PC-3 (cell line): ENCODE measurements around the gene RRAS2. TPM values are rescaled to one million over a fixed set of nuclear protein-coding genes. Genes with fewer than 3 reads are reported as not detected.

Experiments used
- ATAC-seq: fragments of 200-7000 bp; cut with Tn5 transposase; 2 replicates; pipeline ENCODE4 v1.9.1; 2020; ENCODE audit warnings: mild to moderate bottlenecking, moderate library complexity
- BruUV-seq: library from RNA; stranded (reverse); fragments of 400-500 nt; replicated peaks from 2 replicates; lab custom pipeline; 2021; lab: Mats Ljungman, UMichigan
- CTCF ChIA-PET: fragments of 300-600 bp; sonication (Branson Sonifier 250); formaldehyde crosslinking; loops from one replicate; lab custom pipeline; 2022; ENCODE audit warnings: antibody characterized with exemption; lab: Charles Lee
- POLR2A ChIA-PET: fragments of 300-600 bp; sonication (Branson Sonifier 250); formaldehyde crosslinking; loops from one replicate; lab custom pipeline; 2022; ENCODE audit warnings: antibody characterized with exemption; ENCODE audit not compliant: unreplicated experiment; lab: Charles Lee
- DNase-seq: peaks from one replicate; pipeline ENCODE4 v3.0.0-alpha.2; 2015
- H2AFZ ChIP-seq: fragments of 300-600 bp; sonication (generic); 2 replicates; pipeline ENCODE4 v1.6.0; 2016; ENCODE audit warnings: antibody characterized with exemption, low read length
- H3F3A ChIP-seq: fragments of 300-600 bp; sonication (generic); one replicate; pipeline ENCODE4 v1.6.0; 2017; ENCODE audit warnings: antibody characterized with exemption, low read length, control low read depth, mild to moderate bottlenecking; ENCODE audit not compliant: unreplicated experiment
- H3K27ac ChIP-seq: fragments of 300-600 bp; sonication (generic); 2 replicates; pipeline ENCODE4 v1.5.1; 2016; ENCODE audit warnings: mild to moderate bottlenecking, low read length
- H3K27me3 ChIP-seq: fragments of 300-600 bp; sonication (generic); 2 replicates; pipeline ENCODE4 v1.6.1; 2016; ENCODE audit warnings: low read length, mixed read lengths
- H3K36me3 ChIP-seq: fragments of 300-600 bp; sonication (generic); 2 replicates; pipeline ENCODE4 v1.6.1; 2016; ENCODE audit warnings: low read depth, mixed run types, low read length, mixed read lengths
- H3K4me1 ChIP-seq: fragments of 300-600 bp; sonication (generic); 2 replicates; pipeline ENCODE4 v1.5.1; 2016; ENCODE audit warnings: low read length; ENCODE audit not compliant: insufficient read depth
- H3K4me2 ChIP-seq: fragments of 300-600 bp; sonication (generic); 2 replicates; pipeline ENCODE4 v1.6.0; 2016; ENCODE audit warnings: low read length
- H3K4me3 ChIP-seq: fragments of 300-600 bp; sonication (generic); 2 replicates; pipeline ENCODE4 v1.5.1; 2016; ENCODE audit warnings: mild to moderate bottlenecking, low read length, mixed read lengths
- H3K79me2 ChIP-seq: fragments of 300-600 bp; sonication (generic); 2 replicates; pipeline ENCODE4 v1.6.1; 2017; ENCODE audit warnings: low read length, mixed read lengths
- H3K9ac ChIP-seq: fragments of 300-600 bp; sonication (generic); 2 replicates; pipeline ENCODE4 v1.6.0; 2016; ENCODE audit warnings: mild to moderate bottlenecking, low read length
- H3K9me2 ChIP-seq: fragments of 300-600 bp; sonication (generic); replicated peaks from 2 replicates; pipeline ENCODE4 v1.6.1; 2016; ENCODE audit warnings: mixed run types, low read length, mixed read lengths
- H3K9me3 ChIP-seq: fragments of 300-600 bp; sonication (generic); 2 replicates; pipeline ENCODE4 v1.6.1; 2016; ENCODE audit warnings: low read length, mixed read lengths
- H4K20me1 ChIP-seq: fragments of 300-600 bp; sonication (generic); 2 replicates; pipeline ENCODE4 v1.6.1; 2016; ENCODE audit warnings: low read length, mixed read lengths
- EZH2 ChIP-seq: fragments of 300-600 bp; sonication (generic); IDR thresholded peaks from one replicate; pipeline ENCODE4 v1.6.1; 2017; ENCODE audit warnings: antibody characterized with exemption, mild to moderate bottlenecking, low read length; ENCODE audit not compliant: unreplicated experiment
- EZH2phosphoT487 ChIP-seq: fragments of 300-600 bp; sonication (generic); IDR thresholded peaks from 2 replicates; pipeline ENCODE4 v1.6.1; 2018; ENCODE audit warnings: mild to moderate bottlenecking, antibody characterized with exemption, low read length, borderline replicate concordance
- intact Hi-C: fragments of 100-400 bp; cut with micrococcal nuclease; formaldehyde crosslinking; loops from 2 replicates; pipeline ENCODE4 v1.9.0; 2023
- total RNA-seq: library from RNA; depleted of rRNA; stranded (reverse); fragments of >200 nt; gene quantifications from 2 replicates; pipeline ENCODE4 v1.2.3, GENCODE V29; 2014
- TF ChIP-seq, protein P1 (sequence below): fragments of 300-600 bp; sonication (generic); conservative IDR thresholded peaks from 2 replicates; pipeline ENCODE4 v1.5.1; 2017; ENCODE audit warnings: antibody characterized with exemption, low read depth, mild to moderate bottlenecking, low read length

The RRAS2 gene
- total RNA-seq, 1 experiment from 2014 or later, result 58.6 TPM

- CTCF ChIA-PET, result interaction anchor here (0.5 to 1.4 kb wide), 5 partner anchors 12 to 106 kb away, joined by 3 to 9 read pairs (median 5); partner anchors contain the start of gene RRAS2
- peaks cover 49% of the 10 kb centered on the region for H3K4me1 ChIP-seq
- H3K9me2 ChIP-seq, result no peaks in the 10 kb centered on the region
- H3F3A ChIP-seq, result no peaks in the 10 kb centered on the region
- H3K79me2 ChIP-seq, result peaks cover 77% of the 10 kb centered on the region
- H4K20me1 ChIP-seq, result peaks cover 13% of the 10 kb centered on the region; the same call in 1 of the 2 replicates
- H3K27me3 ChIP-seq, result no peaks in the 10 kb centered on the region
- H2AFZ ChIP-seq, result no peak overlapping the region
- no TSS peak for BruUV-seq
- DNase-seq (peak; percentile 74), ATAC-seq (peak; percentile 72)
- TF ChIP-seq EZH2phosphoT487 (no peak), EZH2 (no peak)
- TF ChIP-seq, protein P1, sequence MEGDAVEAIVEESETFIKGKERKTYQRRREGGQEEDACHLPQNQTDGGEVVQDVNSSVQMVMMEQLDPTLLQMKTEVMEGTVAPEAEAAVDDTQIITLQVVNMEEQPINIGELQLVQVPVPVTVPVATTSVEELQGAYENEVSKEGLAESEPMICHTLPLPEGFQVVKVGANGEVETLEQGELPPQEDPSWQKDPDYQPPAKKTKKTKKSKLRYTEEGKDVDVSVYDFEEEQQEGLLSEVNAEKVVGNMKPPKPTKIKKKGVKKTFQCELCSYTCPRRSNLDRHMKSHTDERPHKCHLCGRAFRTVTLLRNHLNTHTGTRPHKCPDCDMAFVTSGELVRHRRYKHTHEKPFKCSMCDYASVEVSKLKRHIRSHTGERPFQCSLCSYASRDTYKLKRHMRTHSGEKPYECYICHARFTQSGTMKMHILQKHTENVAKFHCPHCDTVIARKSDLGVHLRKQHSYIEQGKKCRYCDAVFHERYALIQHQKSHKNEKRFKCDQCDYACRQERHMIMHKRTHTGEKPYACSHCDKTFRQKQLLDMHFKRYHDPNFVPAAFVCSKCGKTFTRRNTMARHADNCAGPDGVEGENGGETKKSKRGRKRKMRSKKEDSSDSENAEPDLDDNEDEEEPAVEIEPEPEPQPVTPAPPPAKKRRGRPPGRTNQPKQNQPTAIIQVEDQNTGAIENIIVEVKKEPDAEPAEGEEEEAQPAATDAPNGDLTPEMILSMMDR, result no peak
- H3K27ac ChIP-seq, result peak overlapping the region; percentile 59
- POLR2A ChIA-PET, result no interaction called here
- H3K9ac ChIP-seq, result no peak overlapping the region
- intact Hi-C loops, result no loop called here
- H3K4me2 ChIP-seq, result peak overlapping the region; percentile 59
- no peaks in the 10 kb centered on the region for H3K9me3 ChIP-seq
- H3K36me3 ChIP-seq, result no peaks in the 10 kb centered on the region
- peak overlapping the region; percentile 26; the same call in 1 of the 2 replicates for H3K4me3 ChIP-seq
These were observed 46.1 kb downstream of the RRAS2 start for GRCh38 chr11:14312736-14313438.

DNA sequence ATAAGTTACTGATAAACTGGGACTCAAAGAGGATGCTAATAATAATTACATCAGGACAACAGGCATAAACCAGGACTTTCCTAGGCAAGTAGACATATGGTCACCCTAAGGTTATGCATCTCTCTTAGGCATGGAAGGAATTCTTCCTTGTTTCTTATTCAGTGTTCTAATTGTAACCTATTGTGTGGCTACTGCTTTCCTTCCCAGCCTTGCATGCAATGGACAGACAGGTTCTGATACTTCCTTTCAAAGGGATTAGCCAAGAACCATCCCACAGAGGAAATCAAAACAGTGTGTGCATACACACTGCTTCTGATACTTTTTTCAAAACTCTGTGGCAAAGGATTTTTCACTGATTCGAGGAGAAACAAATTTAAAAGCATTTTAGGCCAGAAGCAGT, 48.3 kb downstream of the RRAS2 start:
- Histone ChIP-seq H3K9me3 (no peaks in the 10 kb centered on the region), H3K4me1 (peaks cover 47% of the 10 kb centered on the region), H3K9ac (no peak overlapping the region), H2AFZ (no peak overlapping the region), H3K4me3 (no peak overlapping the region), H3K27me3 (no peaks in the 10 kb centered on the region), H4K20me1 (peaks cover 13% of the 10 kb centered on the region; the same call in 1 of the 2 replicates), H3F3A (no peaks in the 10 kb centered on the region), H3K27ac (no peak overlapping the region), H3K4me2 (no peak overlapping the region), H3K36me3 (no peaks in the 10 kb centered on the region), H3K79me2 (peaks cover 79% of the 10 kb centered on the region), H3K9me2 (no peaks in the 10 kb centered on the region)
- DNase-seq (no peak), ATAC-seq (no peak)
- intact Hi-C loops, result no loop called here
- TF ChIP-seq, protein P1, result no peak
- TF ChIP-seq EZH2phosphoT487 (no peak), EZH2 (no peak)
- no TSS peak for BruUV-seq
- POLR2A ChIA-PET, result no interaction called here
- CTCF ChIA-PET, result no interaction called here
